Measurements from ENCODE around the gene IFT43.

The IFT43 gene

DNA sequence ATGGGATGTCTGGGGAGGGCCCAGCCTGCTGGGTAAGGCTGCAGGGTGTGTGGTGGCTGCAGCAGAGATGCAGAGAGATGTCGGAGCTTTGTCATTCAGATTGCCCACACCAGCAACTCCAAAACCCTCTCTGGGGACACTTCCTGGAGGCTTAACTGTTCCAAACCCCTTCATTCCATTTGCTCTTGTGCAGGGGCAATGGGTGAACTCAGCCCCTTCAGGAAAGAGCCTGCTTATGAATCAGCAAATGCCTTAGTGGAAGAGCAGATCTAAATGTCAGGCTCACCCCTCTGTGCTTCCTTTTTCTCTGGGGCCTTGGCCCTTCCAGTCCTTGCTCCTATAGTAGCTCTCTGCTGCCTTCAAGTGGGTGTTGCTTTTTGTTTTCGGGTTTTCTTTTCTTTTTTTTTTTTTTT, 129.5 kb downstream of the IFT43 start:
- no peak for DNase-seq

GRCh38 chr14:76117789-76118484, 132.4 kb downstream of the IFT43 start:
- DNase-seq = no peak

- DNase-seq = no peak
Measured at GRCh38 chr14:76118594-76118993, 133.0 kb downstream of the IFT43 start.

- peak in 1 of 2 donors; percentile 38 for DNase-seq
Measured at GRCh38 chr14:76121089-76121748, 135.7 kb downstream of the IFT43 start.

DNA sequence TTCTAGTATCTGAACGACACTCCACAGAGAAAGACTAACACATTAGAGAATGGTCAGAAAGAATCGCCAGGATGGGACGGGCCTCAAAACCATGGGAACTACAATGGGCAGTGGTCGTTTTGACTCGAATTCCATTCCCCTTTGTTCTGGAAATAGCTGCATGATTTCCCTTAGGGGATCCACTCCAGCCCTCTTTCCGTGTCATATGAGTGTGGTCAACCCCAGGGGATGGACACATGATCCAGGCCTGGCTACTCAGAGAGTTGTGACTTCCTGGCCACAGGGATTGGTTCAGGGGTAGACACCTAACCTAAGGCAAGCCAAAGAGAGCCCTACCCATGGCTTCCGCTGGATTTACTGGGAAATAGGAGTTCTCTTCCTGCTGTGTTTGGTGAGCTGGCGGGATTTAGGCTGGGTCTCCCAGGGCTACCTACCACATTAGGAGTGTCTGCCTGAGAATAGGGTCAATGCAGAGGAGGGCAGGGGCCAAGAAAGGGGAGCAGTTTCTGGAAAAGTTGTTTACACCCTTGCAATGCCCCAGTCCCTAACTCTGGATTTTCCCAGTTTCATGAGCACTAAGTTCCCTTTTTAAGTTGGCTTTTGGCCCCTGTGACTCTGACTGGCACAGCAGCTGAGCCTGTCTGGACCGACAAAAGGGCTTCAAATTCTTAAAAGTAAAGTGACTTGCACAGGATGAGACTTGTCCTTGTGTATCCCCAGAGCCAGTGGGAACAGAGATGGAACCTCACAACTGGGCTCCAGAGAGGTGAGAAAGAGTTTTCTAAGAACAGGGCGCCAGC, 138.1 kb downstream of the IFT43 start:
- DNase-seq = peak; percentile 27 to 66

DNA sequence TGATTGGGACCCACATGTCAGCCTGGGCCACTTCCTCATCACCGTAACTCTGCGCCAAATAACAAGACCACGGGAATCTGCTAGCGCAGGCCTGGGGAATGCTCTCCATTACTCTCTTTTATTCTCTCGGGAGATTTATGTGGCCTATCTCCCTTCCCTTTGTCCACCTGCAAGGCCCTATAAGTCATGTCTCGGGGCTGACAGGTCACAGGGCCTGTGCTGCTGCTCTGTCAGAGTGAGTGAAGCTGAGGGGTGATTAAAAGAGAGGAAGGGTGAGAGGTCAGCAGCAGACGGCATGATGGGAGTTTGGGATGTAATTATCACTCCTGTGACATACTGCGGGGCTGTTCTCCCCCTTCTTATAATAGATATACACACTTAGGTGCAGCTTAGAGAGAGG, 139.9 kb downstream of the IFT43 start:
- no peak for DNase-seq

DNA sequence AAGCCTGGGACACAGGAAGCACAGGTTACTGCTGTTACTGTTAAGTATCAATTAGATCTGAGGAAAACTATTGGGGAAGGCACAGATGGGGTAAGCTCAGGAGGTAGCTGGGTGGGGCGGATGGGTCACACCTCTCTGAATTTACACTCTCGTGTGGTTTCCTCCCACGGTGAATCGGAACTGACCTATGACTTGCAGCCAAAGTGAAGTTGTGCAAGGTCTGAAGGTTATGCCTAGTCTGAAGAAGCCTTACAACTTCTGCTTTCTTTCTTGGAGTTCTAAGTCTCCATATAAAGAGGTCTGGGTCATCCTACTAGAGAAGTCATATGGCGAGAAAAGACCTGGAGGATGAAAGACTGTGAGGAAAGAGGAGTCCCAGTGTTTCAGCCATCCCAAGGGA, 140.5 kb downstream of the IFT43 start:
- DNase-seq = peak; percentile 11 to 66

DNA sequence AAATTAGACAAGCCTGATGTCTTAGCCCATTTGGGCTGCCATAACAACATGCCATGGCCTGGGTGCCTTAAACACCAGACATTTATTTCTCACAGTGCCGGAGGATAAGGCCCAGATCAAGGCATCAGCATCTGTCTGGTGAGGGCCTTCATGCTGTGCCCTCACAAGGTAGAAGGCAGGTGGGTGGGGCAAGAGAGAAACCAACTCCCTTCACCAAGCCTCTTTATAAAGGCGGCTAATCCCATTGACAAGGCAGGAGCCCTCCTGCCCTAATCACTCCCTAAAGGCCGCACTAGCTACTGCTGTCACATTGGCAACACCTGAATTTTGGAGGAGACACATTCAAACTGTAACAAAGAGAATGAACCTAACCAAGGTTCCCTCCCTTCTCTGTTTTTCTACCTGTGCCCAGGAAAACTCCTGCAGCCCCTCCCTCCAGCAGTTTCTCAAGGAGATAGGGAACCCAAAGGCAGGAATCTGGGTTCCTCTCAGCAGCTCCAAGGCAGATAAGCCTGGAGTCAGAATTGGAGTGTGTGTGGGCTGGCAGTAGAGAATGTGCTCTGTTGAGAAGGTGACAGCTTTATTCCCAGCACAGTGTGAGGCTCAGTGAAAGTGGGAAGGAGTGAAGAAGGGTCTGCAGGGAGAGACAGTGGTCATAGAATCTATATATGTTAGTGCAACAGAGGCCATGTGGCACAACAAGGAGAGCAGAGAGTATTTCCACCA, 144.5 kb downstream of the IFT43 start:
- no peak for DNase-seq

GRCh38 chr14:76131071-76131965, 145.8 kb downstream of the IFT43 start:
- DNase-seq = no peak

GRCh38 chr14:76133103-76133502, 147.5 kb downstream of the IFT43 start:
- DNase-seq = peak in 1 of 2 donors; percentile 23
